GM12878 (cell line): ENCODE data around the gene AHNAK. TPM values are rescaled to one million over a fixed set of nuclear protein-coding genes. Genes with fewer than 3 reads are reported as not detected.

Experiments used
- CEBPB ChIP-seq, 2 experiments: fragments of 150-350 bp in 1 of 2; IDR thresholded peaks; 2 replicates each; pipeline ENCODE4 v1.6.1; 2012 to 2014; ENCODE audit warnings: low read depth in 2 of 2, low read length in 2 of 2, borderline replicate concordance in 1 of 2, inconsistent platforms in 1 of 2
- DPF2 ChIP-seq: fragments of 450-650 bp; IDR thresholded peaks from 2 replicates; pipeline ENCODE4 v1.6.1; 2017; ENCODE audit warnings: mild to moderate bottlenecking
- EP300 ChIP-seq, 2 experiments: fragments of 150-350 bp in 1 of 2; IDR thresholded peaks; 2 replicates each; pipeline ENCODE4 v1.6.1; 2011 to 2012; ENCODE audit warnings: low read depth in 2 of 2, low read length in 2 of 2, borderline replicate concordance in 1 of 2, improper control_type of control experiment in 1 of 2, inconsistent platforms in 1 of 2; ENCODE audit not compliant: control insufficient read depth in 1 of 2
- FOXM1 ChIP-seq: IDR thresholded peaks from 2 replicates; pipeline ENCODE4 v1.6.1; 2012; ENCODE audit warnings: low read depth, mild to moderate bottlenecking, inconsistent platforms, low read length, moderate library complexity
- GATAD2B ChIP-seq: fragments of 450-650 bp; conservative IDR thresholded peaks from 2 replicates; pipeline ENCODE4 v1.6.1; 2017; ENCODE audit warnings: low read depth, mild to moderate bottlenecking, moderate library complexity
- HDAC2 ChIP-seq: fragments of 200-600 bp; sonication (generic); IDR thresholded peaks from 2 replicates; pipeline ENCODE4 v1.6.1; 2017
- HDAC6 ChIP-seq: fragments of 200-600 bp; sonication (generic); IDR thresholded peaks from one replicate; pipeline ENCODE4 v1.8.0; 2017; ENCODE audit warnings: antibody characterized with exemption; ENCODE audit not compliant: unreplicated experiment
- LARP7 ChIP-seq: fragments of 450-650 bp; IDR thresholded peaks from 2 replicates; pipeline ENCODE4 v1.6.1; 2017; ENCODE audit warnings: mild to moderate bottlenecking
- MTA2 ChIP-seq: fragments of 450-650 bp; IDR thresholded peaks from 2 replicates; pipeline ENCODE4 v1.6.1; 2016; ENCODE audit warnings: low read depth, mild to moderate bottlenecking, moderate library complexity
- MYC ChIP-seq: IDR thresholded peaks from 2 replicates; pipeline ENCODE4 v1.6.1; 2011; ENCODE audit warnings: mild to moderate bottlenecking, low read length, moderate library complexity, inconsistent platforms; ENCODE audit not compliant: insufficient read depth, insufficient replicate concordance, insufficient read length, severe bottlenecking
- NBN ChIP-seq: fragments of 450-650 bp; IDR thresholded peaks from 2 replicates; pipeline ENCODE4 v1.6.1; 2016
- NFYA ChIP-seq: IDR thresholded peaks from 2 replicates; pipeline ENCODE4 v1.6.1; 2011; ENCODE audit warnings: low read depth, mild to moderate bottlenecking, low read length, improper control_type of control experiment, borderline replicate concordance
- PML ChIP-seq: IDR thresholded peaks from 2 replicates; pipeline ENCODE4 v1.6.1; 2012; ENCODE audit warnings: low read length, inconsistent platforms
- POLR2A ChIP-seq: IDR thresholded peaks from 2 replicates; pipeline ENCODE4 v1.6.1; 2011; ENCODE audit warnings: low read depth, mild to moderate bottlenecking, low read length
- RCOR1 ChIP-seq: conservative IDR thresholded peaks from 2 replicates; pipeline ENCODE4 v1.6.1; 2012; ENCODE audit warnings: low read depth, low read length, improper control_type of control experiment
- SIN3A ChIP-seq: IDR thresholded peaks from 2 replicates; pipeline ENCODE4 v1.6.1; 2012; ENCODE audit warnings: low read depth, low read length, improper control_type of control experiment
- SREBF1 ChIP-seq: IDR thresholded peaks from 2 replicates; pipeline ENCODE4 v1.6.1; 2012; ENCODE audit warnings: mild to moderate bottlenecking, low read length
- SREBF2 ChIP-seq: IDR thresholded peaks from 2 replicates; pipeline ENCODE4 v1.6.1; 2012; ENCODE audit warnings: mild to moderate bottlenecking, low read length
- ZNF217 ChIP-seq: fragments of 450-650 bp; IDR thresholded peaks from 2 replicates; pipeline ENCODE4 v1.6.1; 2017; ENCODE audit warnings: antibody characterized with exemption, mild to moderate bottlenecking
- polyA plus RNA-seq, 11 experiments: library from polyadenylated mRNA; depleted of rRNA in 4 of 11; unstranded in 6 of 11; stranded (reverse) in 5 of 11; fragments of >200 nt; fragmentation: Nextera tagmentation in 4 of 11; fragmentation: Illumina TruSeq in 1 of 11; extraction: Ambion mirVana in 4 of 11; extraction: Trizol in 1 of 11; gene quantifications; 1 replicate in 1 of 11; 2 replicates in 10 of 11; pipeline versions ENCODE4 v1.2.1 to v1.2.3, GENCODE V29; 2011 to 2016; ENCODE audit warnings: inconsistent platforms in 2 of 11, missing spikeins in 2 of 11, low read depth in 1 of 11
- total RNA-seq, 4 experiments: library from RNA; depleted of rRNA in 3 of 4; stranded (reverse); fragments of >200 nt in 3 of 4; fragmentation: Illumina TruSeq in 1 of 4; extraction: Trizol in 1 of 4; gene quantifications; 2 replicates each; pipeline versions ENCODE4 v1.2.1 to v1.2.3, GENCODE V29; 2013 to 2021
- TF ChIP-seq, protein P1 (sequence below): fragments of 450-650 bp; IDR thresholded peaks from 2 replicates; pipeline ENCODE4 v1.6.1; 2017; ENCODE audit warnings: mild to moderate bottlenecking
- TF ChIP-seq, protein P2 (sequence below): fragments of 450-650 bp; IDR thresholded peaks from 2 replicates; pipeline ENCODE4 v1.6.1; 2018; ENCODE audit warnings: mild to moderate bottlenecking, low read depth, moderate library complexity; ENCODE audit not compliant: partially characterized antibody
- TF ChIP-seq, protein P3 (sequence below): fragments of 150-350 bp; IDR thresholded peaks from 2 replicates; pipeline ENCODE4 v1.6.1; 2016; ENCODE audit warnings: low read depth, low read length

The AHNAK gene
- total and polyA plus RNA-seq, 10 of the 15 experiments (the other 5 are each of a cell fraction or from before 2014, with no cell fraction given): 0.76 to 90.3 (median 19.4) TPM

DNA sequence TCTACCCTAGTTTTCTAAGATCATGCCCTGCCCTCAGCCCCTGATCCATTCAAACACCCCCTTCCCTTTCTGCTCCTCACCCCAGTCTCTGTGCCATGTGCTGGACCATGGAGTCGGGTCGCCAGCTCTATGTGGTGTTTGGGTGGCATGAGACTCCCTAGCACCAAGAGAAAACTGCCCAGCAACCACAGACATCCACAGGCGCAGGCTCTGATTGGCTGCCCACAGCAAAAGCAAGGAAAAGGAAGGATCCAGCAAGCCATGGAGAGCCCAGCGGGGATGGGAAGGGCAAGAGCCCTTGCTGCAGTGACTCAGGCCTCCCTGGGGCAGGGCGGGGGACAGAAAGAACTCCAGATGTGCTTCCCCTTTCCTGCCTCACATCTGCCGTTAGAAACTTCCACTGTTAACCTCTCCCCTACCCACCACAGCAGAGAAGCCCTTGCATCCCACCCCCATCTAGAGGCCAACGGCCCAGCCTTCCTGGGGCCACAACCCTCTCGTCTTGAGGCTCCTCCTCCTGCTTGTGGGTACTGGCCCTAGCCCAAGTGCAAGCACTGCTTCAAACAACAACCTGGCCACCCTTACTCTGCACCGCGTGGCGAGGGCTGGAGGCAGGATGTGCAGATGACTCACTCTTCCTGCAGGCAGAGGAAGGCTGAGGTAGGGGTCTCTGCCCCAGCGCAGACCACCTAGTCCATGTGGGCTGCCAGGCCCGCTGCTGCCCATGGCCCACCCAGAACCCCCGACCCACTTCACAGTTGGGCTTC, 9.7 kb upstream of the AHNAK start (continued):
- TF ChIP-seq, protein P1, sequence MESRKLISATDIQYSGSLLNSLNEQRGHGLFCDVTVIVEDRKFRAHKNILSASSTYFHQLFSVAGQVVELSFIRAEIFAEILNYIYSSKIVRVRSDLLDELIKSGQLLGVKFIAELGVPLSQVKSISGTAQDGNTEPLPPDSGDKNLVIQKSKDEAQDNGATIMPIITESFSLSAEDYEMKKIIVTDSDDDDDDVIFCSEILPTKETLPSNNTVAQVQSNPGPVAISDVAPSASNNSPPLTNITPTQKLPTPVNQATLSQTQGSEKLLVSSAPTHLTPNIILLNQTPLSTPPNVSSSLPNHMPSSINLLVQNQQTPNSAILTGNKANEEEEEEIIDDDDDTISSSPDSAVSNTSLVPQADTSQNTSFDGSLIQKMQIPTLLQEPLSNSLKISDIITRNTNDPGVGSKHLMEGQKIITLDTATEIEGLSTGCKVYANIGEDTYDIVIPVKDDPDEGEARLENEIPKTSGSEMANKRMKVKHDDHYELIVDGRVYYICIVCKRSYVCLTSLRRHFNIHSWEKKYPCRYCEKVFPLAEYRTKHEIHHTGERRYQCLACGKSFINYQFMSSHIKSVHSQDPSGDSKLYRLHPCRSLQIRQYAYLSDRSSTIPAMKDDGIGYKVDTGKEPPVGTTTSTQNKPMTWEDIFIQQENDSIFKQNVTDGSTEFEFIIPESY: no peak
- TF ChIP-seq ZNF217: no peak
- peak in 1 of 2 experiments; percentile 11; a peak in 1 of 4 replicates for TF ChIP-seq EP300 (IDR thresholded peaks at IDR 0.05; ENCODE audit: borderline replicate concordance in 1 of 2, control insufficient read depth in 1 of 2, low read depth in 2 of 2, low read length in 2 of 2)
- TF ChIP-seq FOXM1: no peak
- TF ChIP-seq, protein P2, sequence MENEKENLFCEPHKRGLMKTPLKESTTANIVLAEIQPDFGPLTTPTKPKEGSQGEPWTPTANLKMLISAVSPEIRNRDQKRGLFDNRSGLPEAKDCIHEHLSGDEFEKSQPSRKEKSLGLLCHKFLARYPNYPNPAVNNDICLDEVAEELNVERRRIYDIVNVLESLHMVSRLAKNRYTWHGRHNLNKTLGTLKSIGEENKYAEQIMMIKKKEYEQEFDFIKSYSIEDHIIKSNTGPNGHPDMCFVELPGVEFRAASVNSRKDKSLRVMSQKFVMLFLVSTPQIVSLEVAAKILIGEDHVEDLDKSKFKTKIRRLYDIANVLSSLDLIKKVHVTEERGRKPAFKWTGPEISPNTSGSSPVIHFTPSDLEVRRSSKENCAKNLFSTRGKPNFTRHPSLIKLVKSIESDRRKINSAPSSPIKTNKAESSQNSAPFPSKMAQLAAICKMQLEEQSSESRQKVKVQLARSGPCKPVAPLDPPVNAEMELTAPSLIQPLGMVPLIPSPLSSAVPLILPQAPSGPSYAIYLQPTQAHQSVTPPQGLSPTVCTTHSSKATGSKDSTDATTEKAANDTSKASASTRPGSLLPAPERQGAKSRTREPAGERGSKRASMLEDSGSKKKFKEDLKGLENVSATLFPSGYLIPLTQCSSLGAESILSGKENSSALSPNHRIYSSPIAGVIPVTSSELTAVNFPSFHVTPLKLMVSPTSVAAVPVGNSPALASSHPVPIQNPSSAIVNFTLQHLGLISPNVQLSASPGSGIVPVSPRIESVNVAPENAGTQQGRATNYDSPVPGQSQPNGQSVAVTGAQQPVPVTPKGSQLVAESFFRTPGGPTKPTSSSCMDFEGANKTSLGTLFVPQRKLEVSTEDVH: no peak
- TF ChIP-seq NFYA: no peak
- TF ChIP-seq POLR2A: peak; percentile 66; the same call in 1 of the 2 replicates
- 0 out of 2 replicates have a peak, but pooled peaks have one; percentile 9 for TF ChIP-seq RCOR1
- TF ChIP-seq MYC: peak; percentile 79
- TF ChIP-seq SREBF2: no peak
- TF ChIP-seq SREBF1: no peak
- TF ChIP-seq PML: no peak
- 0 out of 2 replicates have a peak, but pooled peaks have one; percentile 27 for TF ChIP-seq MTA2
- peak; percentile 62 for TF ChIP-seq NBN
- TF ChIP-seq SIN3A: no peak
- TF ChIP-seq, protein P3, sequence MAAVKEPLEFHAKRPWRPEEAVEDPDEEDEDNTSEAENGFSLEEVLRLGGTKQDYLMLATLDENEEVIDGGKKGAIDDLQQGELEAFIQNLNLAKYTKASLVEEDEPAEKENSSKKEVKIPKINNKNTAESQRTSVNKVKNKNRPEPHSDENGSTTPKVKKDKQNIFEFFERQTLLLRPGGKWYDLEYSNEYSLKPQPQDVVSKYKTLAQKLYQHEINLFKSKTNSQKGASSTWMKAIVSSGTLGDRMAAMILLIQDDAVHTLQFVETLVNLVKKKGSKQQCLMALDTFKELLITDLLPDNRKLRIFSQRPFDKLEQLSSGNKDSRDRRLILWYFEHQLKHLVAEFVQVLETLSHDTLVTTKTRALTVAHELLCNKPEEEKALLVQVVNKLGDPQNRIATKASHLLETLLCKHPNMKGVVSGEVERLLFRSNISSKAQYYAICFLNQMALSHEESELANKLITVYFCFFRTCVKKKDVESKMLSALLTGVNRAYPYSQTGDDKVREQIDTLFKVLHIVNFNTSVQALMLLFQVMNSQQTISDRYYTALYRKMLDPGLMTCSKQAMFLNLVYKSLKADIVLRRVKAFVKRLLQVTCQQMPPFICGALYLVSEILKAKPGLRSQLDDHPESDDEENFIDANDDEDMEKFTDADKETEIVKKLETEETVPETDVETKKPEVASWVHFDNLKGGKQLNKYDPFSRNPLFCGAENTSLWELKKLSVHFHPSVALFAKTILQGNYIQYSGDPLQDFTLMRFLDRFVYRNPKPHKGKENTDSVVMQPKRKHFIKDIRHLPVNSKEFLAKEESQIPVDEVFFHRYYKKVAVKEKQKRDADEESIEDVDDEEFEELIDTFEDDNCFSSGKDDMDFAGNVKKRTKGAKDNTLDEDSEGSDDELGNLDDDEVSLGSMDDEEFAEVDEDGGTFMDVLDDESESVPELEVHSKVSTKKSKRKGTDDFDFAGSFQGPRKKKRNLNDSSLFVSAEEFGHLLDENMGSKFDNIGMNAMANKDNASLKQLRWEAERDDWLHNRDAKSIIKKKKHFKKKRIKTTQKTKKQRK: no peak
- TF ChIP-seq HDAC6: no peak
- peak; percentile 62 for TF ChIP-seq DPF2
- no peak for TF ChIP-seq CEBPB (IDR thresholded peaks at IDR 0.05; ENCODE audit: borderline replicate concordance in 1 of 2, low read depth in 2 of 2, low read length in 2 of 2)
- peak; percentile 67; the same call in 1 of the 2 replicates for TF ChIP-seq GATAD2B
- peak; percentile 16; the same call in 1 of the 2 replicates for TF ChIP-seq LARP7
- no peak for TF ChIP-seq HDAC2
